Activated naive CD8-positive, alpha-beta T cell treated with anti-CD3 and anti-CD28 coated beads, Interleukin-2, amount 10 ng/mL, durations not matched to agents 7 days and 5 days (primary cell): Measurements from ENCODE around the gene PARP11. TPM values are rescaled to one million over a fixed set of nuclear protein-coding genes. Genes with fewer than 3 reads are reported as not detected.

ENCODE experiments used
- ATAC-seq: fragments of 150-1000 bp; cut with Tn5 transposase; one replicate; pipeline ENCODE4 v1.10.0; 2021; ENCODE audit warnings: low read depth, moderate library complexity
- POLR2A ChIA-PET: fragments of 350-600 bp; sonication (Branson Sonifier 250); formaldehyde crosslinking; loops from one replicate; lab custom pipeline; 2021; ENCODE audit warnings: antibody characterized with exemption; lab: Charles Lee
- DNase-seq: peaks from one replicate; pipeline ENCODE4 v3.0.0; 2021
- H3K27ac Mint-ChIP-seq: one replicate; pipeline ENCODE4 v1.8.0; 2022; ENCODE audit warnings: mild to moderate bottlenecking, mixed read lengths
- H3K27me3 Mint-ChIP-seq: one replicate; pipeline ENCODE4 v1.8.0; 2022; ENCODE audit warnings: mild to moderate bottlenecking, moderate library complexity, mixed read lengths
- H3K36me3 Mint-ChIP-seq: one replicate; pipeline ENCODE4 v1.8.0; 2021; ENCODE audit warnings: mild to moderate bottlenecking, mixed read lengths
- H3K4me1 Mint-ChIP-seq: one replicate; pipeline ENCODE4 v1.8.0; 2021; ENCODE audit warnings: mixed read lengths
- H3K4me3 Mint-ChIP-seq: one replicate; pipeline ENCODE4 v1.8.0; 2022; ENCODE audit warnings: mild to moderate bottlenecking, moderate library complexity, mixed read lengths
- H3K9me3 Mint-ChIP-seq: one replicate; pipeline ENCODE4 v1.8.0; 2021; ENCODE audit warnings: mixed read lengths
- total RNA-seq, 2 experiments: library from RNA; stranded (reverse); gene quantifications; one replicate each; pipeline ENCODE4 v1.2.3, GENCODE V29; 2021

Gene PARP11
- total RNA-seq, 2 experiments from 2014 or later = 40.2 to 40.7 TPM

GRCh38 chr12:3897371-3897971 is 24.3 kb upstream of the PARP11 start:
- Mint-ChIP-seq H3K27me3 (no peaks in the 10 kb centered on the region), H3K27ac (peak overlapping the region; percentile 91), H3K4me3 (peak overlapping the region; percentile 62), H3K36me3 (no peaks in the 10 kb centered on the region), H3K9me3 (no peaks in the 10 kb centered on the region), H3K4me1 (peaks cover 31% of the 10 kb centered on the region)
- DNase-seq (no peak), ATAC-seq (peak; percentile 79)
- POLR2A ChIA-PET = interaction anchor here (0.6 to 2.3 kb wide), 12 partner anchors 9 to 374 kb away, joined by 3 to 17 read pairs (median 6); partner anchors contain the start of gene PARP11

GRCh38 chr12:3896801-3897351 is 23.7 kb upstream of the PARP11 start:
- DNase-seq (no peak), ATAC-seq (peak; percentile 54)
- no peaks in the 10 kb centered on the region for H3K27me3 Mint-ChIP-seq
- H3K27ac Mint-ChIP-seq = peak overlapping the region; percentile 91
- POLR2A ChIA-PET = interaction anchor here (0.6 to 2.3 kb wide), 10 partner anchors 9 to 375 kb away, joined by 3 to 17 read pairs (median 6); partner anchors contain the start of gene PARP11
- H3K4me3 Mint-ChIP-seq = peak overlapping the region; percentile 62
- H3K4me1 Mint-ChIP-seq = peaks cover 31% of the 10 kb centered on the region
- no peaks in the 10 kb centered on the region for H3K9me3 Mint-ChIP-seq
- H3K36me3 Mint-ChIP-seq = no peaks in the 10 kb centered on the region

GRCh38 chr12:3896356-3896755 is 23.2 kb upstream of the PARP11 start:
- H3K4me3 Mint-ChIP-seq = peak overlapping the region; percentile 62
- H3K27me3 Mint-ChIP-seq = no peaks in the 10 kb centered on the region
- DNase-seq = no peak
- peak overlapping the region; percentile 91 for H3K27ac Mint-ChIP-seq
- POLR2A ChIA-PET = interaction anchor here (1.0 to 2.3 kb wide), 9 partner anchors 10 to 375 kb away, joined by 3 to 17 read pairs (median 6); partner anchors contain the start of gene PARP11
- no peaks in the 10 kb centered on the region for H3K36me3 Mint-ChIP-seq
- ATAC-seq = no peak
- H3K4me1 Mint-ChIP-seq = peaks cover 31% of the 10 kb centered on the region
- no peaks in the 10 kb centered on the region for H3K9me3 Mint-ChIP-seq

- POLR2A ChIA-PET = interaction anchor here (1.2 kb wide), 1 partner anchor 69 kb away, joined by 3 read pairs; no protein-coding TSS in a partner anchor
Observed at GRCh38 chr12:3892631-3893030, 19.4 kb upstream of the PARP11 start.

DNA sequence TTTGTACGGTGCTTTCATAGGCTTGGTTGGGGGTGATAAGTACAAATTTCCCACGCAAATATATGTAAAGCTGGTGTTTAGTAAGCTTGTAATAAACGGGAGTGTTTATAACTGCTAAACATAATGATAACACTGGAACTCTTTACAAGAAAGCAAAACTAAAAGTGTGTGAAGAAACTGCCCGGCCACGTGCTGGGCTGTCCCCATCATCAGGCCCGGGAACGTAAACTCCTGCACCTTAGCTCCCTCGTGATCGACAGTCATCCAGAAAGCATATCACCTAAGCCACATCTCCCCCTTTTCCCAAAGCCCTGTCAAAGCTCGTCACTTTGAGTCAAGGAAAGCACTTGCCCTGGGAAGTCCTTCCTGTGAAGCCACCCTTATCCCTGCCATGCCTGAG is 18.0 kb upstream of the PARP11 start:
- DNase-seq = no peak
- peaks cover 4% of the 10 kb centered on the region for H3K4me1 Mint-ChIP-seq
- H3K36me3 Mint-ChIP-seq = no peaks in the 10 kb centered on the region
- no peak overlapping the region for H3K27ac Mint-ChIP-seq
- H3K27me3 Mint-ChIP-seq = no peaks in the 10 kb centered on the region
- POLR2A ChIA-PET = interaction anchor here (0.7 to 1.2 kb wide), 2 partner anchors 71 to 99 kb away, joined by 3 read pairs; no protein-coding TSS in a partner anchor
- H3K9me3 Mint-ChIP-seq = no peaks in the 10 kb centered on the region
- no peak overlapping the region for H3K4me3 Mint-ChIP-seq
- no peak for ATAC-seq

More at GRCh38 chr12:3892631-3893030, 19.4 kb upstream of the PARP11 start:
- peaks cover 17% of the 10 kb centered on the region for H3K4me1 Mint-ChIP-seq
- H3K36me3 Mint-ChIP-seq = no peaks in the 10 kb centered on the region
- DNase-seq (no peak), ATAC-seq (no peak)
- no peaks in the 10 kb centered on the region for H3K27me3 Mint-ChIP-seq
- H3K9me3 Mint-ChIP-seq = no peaks in the 10 kb centered on the region
- H3K4me3 Mint-ChIP-seq = no peak overlapping the region
- no peak overlapping the region for H3K27ac Mint-ChIP-seq

DNA sequence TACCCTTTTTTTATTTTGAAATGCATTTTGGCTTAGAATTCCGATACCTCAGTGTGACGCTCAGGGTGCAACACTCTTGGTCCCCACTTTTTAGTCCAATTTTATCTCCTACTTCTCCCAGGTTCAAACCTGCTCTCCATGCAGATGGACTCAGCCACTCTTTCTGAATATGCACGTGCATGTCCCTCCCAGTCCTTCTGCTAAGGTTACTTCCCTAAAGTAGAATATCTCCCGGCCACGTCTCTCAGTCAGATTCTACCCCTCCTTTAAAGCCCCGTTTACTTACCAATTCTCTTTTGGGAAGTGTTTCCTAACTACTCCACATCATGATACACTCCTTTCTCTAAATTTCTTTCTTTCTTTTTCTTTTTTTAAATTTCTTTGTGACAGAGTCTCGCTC is 15.5 kb upstream of the PARP11 start:
- DNase-seq = no peak
- no peaks in the 10 kb centered on the region for H3K36me3 Mint-ChIP-seq
- ATAC-seq = no peak
- H3K27ac Mint-ChIP-seq = no peak overlapping the region
- peaks cover 10% of the 10 kb centered on the region for H3K4me1 Mint-ChIP-seq
- POLR2A ChIA-PET = no interaction called here
- peaks cover 3% of the 10 kb centered on the region for H3K27me3 Mint-ChIP-seq
- H3K4me3 Mint-ChIP-seq = no peak overlapping the region
- no peaks in the 10 kb centered on the region for H3K9me3 Mint-ChIP-seq

DNA sequence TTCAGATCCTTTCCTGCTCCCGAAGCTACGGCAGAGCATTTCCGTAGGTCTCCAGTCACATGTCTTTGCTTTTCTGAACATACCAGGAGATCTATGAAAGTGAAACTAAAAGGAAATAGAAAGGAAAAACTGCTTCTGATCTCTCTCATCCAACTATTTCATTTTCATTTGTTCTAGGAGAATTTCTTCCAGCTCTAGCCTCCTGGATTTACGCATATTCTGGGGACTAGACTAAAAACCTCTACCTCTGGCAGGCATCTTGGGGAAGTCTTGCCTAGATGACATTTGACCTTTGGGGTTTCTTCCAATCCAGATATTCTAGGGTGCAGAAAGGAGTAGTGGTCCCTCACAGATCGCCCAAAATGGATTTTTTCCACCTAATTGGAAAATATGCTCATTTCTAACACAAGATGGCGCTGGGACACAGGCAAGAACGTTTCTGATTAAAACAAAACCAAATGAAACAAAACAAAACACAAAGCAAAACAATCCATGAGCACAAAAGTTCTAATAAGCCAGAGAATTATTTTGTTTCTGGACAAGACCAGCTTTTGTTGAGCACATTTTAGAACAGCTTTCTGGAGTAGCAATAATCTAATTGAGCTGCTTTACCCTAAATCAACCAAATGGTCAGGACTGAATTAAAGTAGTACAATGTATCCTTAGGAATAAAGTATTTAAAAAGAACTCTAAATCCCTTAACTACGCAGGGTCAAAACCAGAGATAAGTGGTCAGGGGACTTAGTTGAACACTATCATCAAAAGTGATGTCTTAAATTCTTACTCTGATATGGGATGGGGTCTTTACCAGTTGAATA is 12.3 kb upstream of the PARP11 start:
- Mint-ChIP-seq H3K9me3 (no peaks in the 10 kb centered on the region), H3K27ac (peak overlapping the region; percentile 1), H3K27me3 (peaks cover 3% of the 10 kb centered on the region), H3K4me1 (peaks cover 7% of the 10 kb centered on the region), H3K36me3 (no peaks in the 10 kb centered on the region), H3K4me3 (peak overlapping the region; percentile 55)
- DNase-seq (no peak), ATAC-seq (no peak)
- POLR2A ChIA-PET = interaction anchor here (0.7 to 2.6 kb wide), 8 partner anchors 12 to 391 kb away, joined by 3 to 14 read pairs (median 4); partner anchors contain the start of gene PARP11

- POLR2A ChIA-PET = interaction anchor here (0.7 to 2.6 kb wide), 9 partner anchors 11 to 392 kb away, joined by 3 to 14 read pairs (median 4); partner anchors contain the start of gene PARP11
- H3K4me1 Mint-ChIP-seq = peaks cover 10% of the 10 kb centered on the region
- peaks cover 3% of the 10 kb centered on the region for H3K27me3 Mint-ChIP-seq
Observed at GRCh38 chr12:3884671-3885070, 11.5 kb upstream of the PARP11 start.

GRCh38 chr12:3882896-3883564 is 9.8 kb upstream of the PARP11 start:
- POLR2A ChIA-PET = interaction anchor here (0.6 to 2.0 kb wide), 7 partner anchors 10 to 440 kb away, joined by 3 to 10 read pairs (median 4); partner anchors contain the start of genes CCND2 and PARP11
- Mint-ChIP-seq H3K27me3 (peaks cover 3% of the 10 kb centered on the region), H3K9me3 (no peaks in the 10 kb centered on the region), H3K4me1 (peaks cover 19% of the 10 kb centered on the region), H3K4me3 (no peak overlapping the region), H3K36me3 (peaks cover 6% of the 10 kb centered on the region), H3K27ac (no peak overlapping the region)
- peak; percentile 91 for ATAC-seq
- no peak for DNase-seq

More at GRCh38 chr12:3884671-3885070, 11.5 kb upstream of the PARP11 start:
- Mint-ChIP-seq H3K4me3 (no peak overlapping the region), H3K9me3 (no peaks in the 10 kb centered on the region), H3K36me3 (no peaks in the 10 kb centered on the region), H3K27ac (no peak overlapping the region)
- ATAC-seq (no peak), DNase-seq (no peak)

- Mint-ChIP-seq H3K9me3 (no peaks in the 10 kb centered on the region), H3K27ac (no peak overlapping the region), H3K4me3 (no peak overlapping the region), H3K36me3 (peaks cover 6% of the 10 kb centered on the region), H3K27me3 (peaks cover 3% of the 10 kb centered on the region), H3K4me1 (peaks cover 19% of the 10 kb centered on the region)
- ATAC-seq (no peak), DNase-seq (no peak)
- POLR2A ChIA-PET = interaction anchor here (2.0 kb wide), 1 partner anchor 9 kb away, joined by 10 read pairs; the partner anchor contains the start of gene PARP11
Observed at GRCh38 chr12:3882406-3882805, 9.2 kb upstream of the PARP11 start.

- Mint-ChIP-seq H3K27me3 (peaks cover 3% of the 10 kb centered on the region), H3K4me3 (no peak overlapping the region), H3K4me1 (peaks cover 19% of the 10 kb centered on the region), H3K36me3 (peaks cover 6% of the 10 kb centered on the region), H3K27ac (no peak overlapping the region), H3K9me3 (no peaks in the 10 kb centered on the region)
- ATAC-seq = no peak
- no peak for DNase-seq
- POLR2A ChIA-PET = no interaction called here
Observed at GRCh38 chr12:3881281-3881950, 8.2 kb upstream of the PARP11 start.

DNA sequence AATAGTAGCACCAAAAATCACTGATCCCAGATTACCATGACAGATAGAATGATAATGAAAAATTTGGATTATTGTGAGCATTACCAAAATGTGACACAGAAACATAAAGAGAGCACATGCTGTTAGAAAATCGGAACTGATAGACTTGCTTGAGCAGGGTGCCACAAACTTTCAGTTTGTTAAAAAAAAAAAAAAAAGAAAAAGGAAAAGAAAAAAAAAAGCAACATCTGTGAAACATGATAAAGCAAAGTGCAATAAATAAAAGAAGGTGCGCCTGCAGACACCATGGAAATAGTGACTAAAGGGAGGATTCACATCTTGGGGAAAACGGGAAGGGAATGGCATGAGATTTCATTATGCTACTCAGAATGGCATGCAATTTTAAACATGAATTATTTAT is 6.6 kb upstream of the PARP11 start:
- H3K9me3 Mint-ChIP-seq = no peaks in the 10 kb centered on the region
- H3K4me3 Mint-ChIP-seq = no peak overlapping the region
- DNase-seq (no peak), ATAC-seq (no peak)
- POLR2A ChIA-PET = interaction anchor here (1.0 to 1.3 kb wide), 2 partner anchors 10 to 240 kb away, joined by 3 to 7 read pairs; no protein-coding TSS in a partner anchor
- H3K4me1 Mint-ChIP-seq = peaks cover 13% of the 10 kb centered on the region
- no peaks in the 10 kb centered on the region for H3K27me3 Mint-ChIP-seq
- H3K36me3 Mint-ChIP-seq = peaks cover 6% of the 10 kb centered on the region
- peak overlapping the region; percentile 63 for H3K27ac Mint-ChIP-seq
